GM21515 (cell line): ENCODE results near the gene HBB.
"Not testable (repeated sequence)": the region's sequence is repeated elsewhere in the genome, so short reads cannot be mapped to it uniquely, and the experiment has no call there.

Experiments
- ATAC-seq: cut with Tn5 transposase; IDR thresholded peaks from one replicate; pipeline ENCODE4 v1.9.1; 2021; ENCODE audit not compliant: unreplicated experiment

HBB gene

GRCh38 chr11:5226732-5227310, at the start of gene HBB:
Gene HBB, minus strand, starts transcription at chr11:5227071. Its CDS starts 50 bp downstream, at chr11:5227021.
- no peak for ATAC-seq

GRCh38 chr11:5275369-5276110, 48.7 kb upstream of the HBB start:
- ATAC-seq = no peak

GRCh38 chr11:5274395-5274794, 47.5 kb upstream of the HBB start:
- ATAC-seq = no peak

GRCh38 chr11:5272395-5273017, 45.6 kb upstream of the HBB start:
- no peak for ATAC-seq

- no peak for ATAC-seq
These were observed 42.9 kb upstream of the HBB start, which contains the start of gene HBE1 for GRCh38 chr11:5269715-5270147. Gene HBE1, minus strand, starts transcription at chr11:5269945. Its CDS starts 55 bp downstream, at chr11:5269890.

GRCh38 chr11:5267033-5267563, 40.2 kb upstream of the HBB start:
- ATAC-seq = no peak

GRCh38 chr11:5266609-5267008, 39.7 kb upstream of the HBB start:
- ATAC-seq = no peak

GRCh38 chr11:5265832-5266231, 39.0 kb upstream of the HBB start:
- no peak for ATAC-seq

GRCh38 chr11:5258543-5259262, 31.8 kb upstream of the HBB start:
- ATAC-seq = no peak

GRCh38 chr11:5257296-5257695, 30.4 kb upstream of the HBB start:
- no peak for ATAC-seq

- ATAC-seq = not testable (repeated sequence)
These were observed 28.0 kb upstream of the HBB start, which contains the start of gene HBG2 for GRCh38 chr11:5254646-5255413. Gene HBG2, minus strand, starts transcription at chr11:5254781. Its CDS starts 53 bp downstream, at chr11:5254728.

GRCh38 chr11:5254023-5254422, 27.2 kb upstream of the HBB start:
- not testable (repeated sequence) for ATAC-seq

GRCh38 chr11:5253440-5253839, 26.6 kb upstream of the HBB start:
- ATAC-seq = not testable (repeated sequence)

- ATAC-seq = no peak
These were observed 26.0 kb upstream of the HBB start for GRCh38 chr11:5252919-5253265.

GRCh38 chr11:5252192-5252918, 25.5 kb upstream of the HBB start:
- no peak for ATAC-seq

- no peak for ATAC-seq
These were observed 24.9 kb upstream of the HBB start for GRCh38 chr11:5251746-5252145.

GRCh38 chr11:5250543-5251204, 23.8 kb upstream of the HBB start:
- ATAC-seq = no peak

- ATAC-seq = not testable (repeated sequence)
These were observed 23.0 kb upstream of the HBB start, which contains the start of gene HBG1 for GRCh38 chr11:5249807-5250396. Gene HBG1, minus strand, starts transcription at chr11:5249857. Its CDS starts 53 bp downstream, at chr11:5249804.

- ATAC-seq = not testable (repeated sequence)
These were observed 21.6 kb upstream of the HBB start for GRCh38 chr11:5248498-5248897.
